ENCODE measurements around the gene HS3ST3B1. TPM values are rescaled to one million over a fixed set of nuclear protein-coding genes. Genes with fewer than 3 reads are reported as not detected.
A peak's percentile ranks its signal among the peaks of the same experiment; 100 is the strongest.

The HS3ST3B1 gene
- total and polyA plus RNA-seq, 2 experiments from 2014 or later, result 8.1 to 17.7 TPM

GRCh38 chr17:14372461-14372860 is 71.6 kb downstream of the HS3ST3B1 start:
- H3K27ac Mint-ChIP-seq, result no peak overlapping the region
- H3K4me1 ChIP-seq (ENCODE audit: insufficient read depth), result peaks cover 13% of the 10 kb centered on the region
- H3K27me3 ChIP-seq (ENCODE audit: insufficient read depth), result no peaks in the 10 kb centered on the region
- H3K79me2 ChIP-seq (replicated peaks; ENCODE audit: insufficient read depth), result no peaks in the 10 kb centered on the region
- no peak overlapping the region for H3K4me2 ChIP-seq
- no peak overlapping the region for H3K4me3 Mint-ChIP-seq
- H4K20me1 ChIP-seq (replicated peaks; ENCODE audit: insufficient read depth), result no peaks in the 10 kb centered on the region
- H3K4me1 Mint-ChIP-seq, result peaks cover 13% of the 10 kb centered on the region
- DNase-seq (ENCODE audit: low spot score) (no peak), ATAC-seq (no peak)
- no peaks in the 10 kb centered on the region for H3K9me2 ChIP-seq (ENCODE audit: insufficient read depth)
- H3K9me3 Mint-ChIP-seq, result no peaks in the 10 kb centered on the region
- H3K36me3 Mint-ChIP-seq (ENCODE audit: low read depth), result no peaks in the 10 kb centered on the region
- H3K27ac ChIP-seq (ENCODE audit: low read depth), result no peak overlapping the region
- H3K27me3 Mint-ChIP-seq (ENCODE audit: insufficient read depth, low read depth, poor library complexity), result no peaks in the 10 kb centered on the region
- H3K36me3 ChIP-seq (ENCODE audit: insufficient read depth), result no peaks in the 10 kb centered on the region
- TF ChIP-seq JUNB (IDR thresholded peaks at IDR 0.05; ENCODE audit: unreplicated experiment) (no peak), CREB1 (CRISPR knock-in tag; IDR thresholded peaks at IDR 0.05; ENCODE audit: low read depth) (no peak), CTCF (conservative IDR thresholded peaks at IDR 0.05; ENCODE audit: low read depth in 2 of 2) (no peak), POLR2AphosphoS5 (IDR thresholded peaks at IDR 0.05; ENCODE audit: low read depth) (no peak), REST (IDR thresholded peaks at IDR 0.05; ENCODE audit: unreplicated experiment) (no peak), ZNF462 (CRISPR knock-in tag; IDR thresholded peaks at IDR 0.05) (no peak), ZNF114 (CRISPR knock-in tag; IDR thresholded peaks at IDR 0.05) (no peak), STAT1 (IDR thresholded peaks at IDR 0.05; ENCODE audit: unreplicated experiment) (no peak), EZH2 (IDR thresholded peaks at IDR 0.05; ENCODE audit: low read depth, unreplicated experiment) (no peak), NANOG (IDR thresholded peaks at IDR 0.05; ENCODE audit: borderline replicate concordance) (no peak), ZNF331 (CRISPR knock-in tag; IDR thresholded peaks at IDR 0.05; ENCODE audit: low read depth) (no peak), ETS1 (IDR thresholded peaks at IDR 0.05) (no peak), EZH2phosphoT487 (IDR thresholded peaks at IDR 0.05; ENCODE audit: unreplicated experiment) (no peak)
- H3F3A ChIP-seq (replicated peaks; ENCODE audit: low read depth), result no peaks in the 10 kb centered on the region
- no peak overlapping the region for H3K4me3 ChIP-seq
- 0 out of 2 replicates have a peak overlapping the region, but pooled peaks have one; percentile 86 for H2AFZ ChIP-seq
